ENCODE measurements around the gene STXBP3. TPM values are rescaled to one million over a fixed set of nuclear protein-coding genes. Genes with fewer than 3 reads are reported as not detected.
"Not testable (repeated sequence)": the region's sequence is repeated elsewhere in the genome, so short reads cannot be mapped to it uniquely, and the experiment has no call there.

Gene STXBP3
- total and polyA plus RNA-seq, 2 experiments from 2014 or later, result 25.0 to 77.5 TPM

GRCh38 chr1:108779455-108779854 lies 33.0 kb downstream of the STXBP3 start:
- no peaks in the 10 kb centered on the region for H3K9me2 ChIP-seq (replicated peaks; ENCODE audit: insufficient read depth)
- no peaks in the 10 kb centered on the region for H3K4me1 ChIP-seq (ENCODE audit: insufficient read depth)
- no peaks in the 10 kb centered on the region for H3K79me2 ChIP-seq
- H3K36me3 ChIP-seq (replicated peaks; ENCODE audit: insufficient read depth, low read depth), result no peaks in the 10 kb centered on the region
- H2AFZ ChIP-seq, result no peak overlapping the region
- H4K20me1 ChIP-seq (ENCODE audit: insufficient read depth, poor library complexity, severe bottlenecking), result no peaks in the 10 kb centered on the region
- no peak for DNase-seq (ENCODE audit: low spot score)
- no peak for TF ChIP-seq CTCF (IDR thresholded peaks at IDR 0.05; ENCODE audit: poor library complexity)
- TF ChIP-seq EZH2 (IDR thresholded peaks at IDR 0.05; ENCODE audit: borderline replicate concordance), result no peak
- no peak for TF ChIP-seq EZH2phosphoT487 (IDR thresholded peaks at IDR 0.05; ENCODE audit: low read depth, severe bottlenecking, unreplicated experiment)
- no peak overlapping the region for H3K4me3 ChIP-seq
- peaks cover 10% of the 10 kb centered on the region for H3K9me3 ChIP-seq (ENCODE audit: low read depth)
- no peak overlapping the region for H3K4me2 ChIP-seq
- H3K27me3 ChIP-seq, result no peaks in the 10 kb centered on the region
- H3K27ac ChIP-seq, result no peak overlapping the region

- no peaks in the 10 kb centered on the region for H4K20me1 ChIP-seq (ENCODE audit: insufficient read depth, poor library complexity, severe bottlenecking)
- no peak overlapping the region for H3K27ac ChIP-seq
- no peak for DNase-seq (ENCODE audit: low spot score)
- H3K79me2 ChIP-seq, result no peaks in the 10 kb centered on the region
- no peaks in the 10 kb centered on the region for H3K9me2 ChIP-seq (replicated peaks; ENCODE audit: insufficient read depth)
- H2AFZ ChIP-seq, result no peak overlapping the region
- no peak overlapping the region for H3K4me2 ChIP-seq
- H3K9me3 ChIP-seq (ENCODE audit: low read depth), result peaks cover 10% of the 10 kb centered on the region
- WGBS (ENCODE audit: low lambda C conversion rate, missing lambda C conversion rate), result 91% methylated on average over 3 of the region's 3 CpGs
- H3K4me3 ChIP-seq, result no peak overlapping the region
- no peaks in the 10 kb centered on the region for H3K27me3 ChIP-seq
- H3K36me3 ChIP-seq (replicated peaks; ENCODE audit: insufficient read depth, low read depth), result no peaks in the 10 kb centered on the region
- TF ChIP-seq EZH2 (IDR thresholded peaks at IDR 0.05; ENCODE audit: borderline replicate concordance) (no peak), CTCF (IDR thresholded peaks at IDR 0.05; ENCODE audit: poor library complexity) (no peak), EZH2phosphoT487 (IDR thresholded peaks at IDR 0.05; ENCODE audit: low read depth, severe bottlenecking, unreplicated experiment) (no peak)
- no peaks in the 10 kb centered on the region for H3K4me1 ChIP-seq (ENCODE audit: insufficient read depth)
Observed at GRCh38 chr1:108780937-108781574, 34.6 kb downstream of the STXBP3 start.

GRCh38 chr1:108781575-108781944 lies 35.1 kb downstream of the STXBP3 start:
- DNase-seq (ENCODE audit: low spot score); H3K4me1 ChIP-seq (ENCODE audit: insufficient read depth); H3K27me3 ChIP-seq; H3K36me3 ChIP-seq (replicated peaks; ENCODE audit: insufficient read depth, low read depth); H3K9me2 ChIP-seq (replicated peaks; ENCODE audit: insufficient read depth); H3K4me3 ChIP-seq; H3K79me2 ChIP-seq; H2AFZ ChIP-seq; H3K27ac ChIP-seq; H4K20me1 ChIP-seq (ENCODE audit: insufficient read depth, poor library complexity, severe bottlenecking); H3K4me2 ChIP-seq: not testable (repeated sequence)
- 100% methylated on average over 1 of the region's 1 CpG for WGBS (ENCODE audit: low lambda C conversion rate, missing lambda C conversion rate)
- peaks cover 10% of the 10 kb centered on the region for H3K9me3 ChIP-seq (ENCODE audit: low read depth)

GRCh38 chr1:108785264-108785663 lies 38.8 kb downstream of the STXBP3 start:
- no peaks in the 10 kb centered on the region for H3K36me3 ChIP-seq (replicated peaks; ENCODE audit: insufficient read depth, low read depth)
- WGBS (ENCODE audit: low lambda C conversion rate, missing lambda C conversion rate), result 98% methylated on average over 6 of the region's 6 CpGs
- DNase-seq (ENCODE audit: low spot score), result no peak

More at GRCh38 chr1:108785264-108785663, 38.8 kb downstream of the STXBP3 start:
- H3K27ac ChIP-seq, result no peak overlapping the region
- H3K9me2 ChIP-seq (replicated peaks; ENCODE audit: insufficient read depth), result no peaks in the 10 kb centered on the region
- H2AFZ ChIP-seq, result no peak overlapping the region
- H3K79me2 ChIP-seq, result no peaks in the 10 kb centered on the region
- H3K4me3 ChIP-seq, result no peak overlapping the region
- H3K27me3 ChIP-seq, result no peaks in the 10 kb centered on the region
- no peaks in the 10 kb centered on the region for H4K20me1 ChIP-seq (ENCODE audit: insufficient read depth, poor library complexity, severe bottlenecking)
- H3K4me1 ChIP-seq (ENCODE audit: insufficient read depth), result no peaks in the 10 kb centered on the region
- peaks cover 10% of the 10 kb centered on the region for H3K9me3 ChIP-seq (ENCODE audit: low read depth)
- no peak for TF ChIP-seq EZH2 (IDR thresholded peaks at IDR 0.05; ENCODE audit: borderline replicate concordance)
- no peak for TF ChIP-seq CTCF (IDR thresholded peaks at IDR 0.05; ENCODE audit: poor library complexity)
- H3K4me2 ChIP-seq, result no peak overlapping the region

Data from hepatocyte (in vitro differentiated cells).